Thoracic aorta (tissue), 2 donors: ENCODE results near the gene KCTD19. TPM values are rescaled to one million over a fixed set of nuclear protein-coding genes. Genes with fewer than 3 reads are reported as not detected.

Experiments used
- ATAC-seq: fragments of 150-250 bp; one replicate; pipeline ENCODE4 v1.8.0; 2017; ENCODE audit warnings: low read depth; ENCODE audit not compliant: insufficient number of reproducible peaks, low FRiP score
- DNase-seq: peaks from one replicate; pipeline ENCODE4 v3.0.0-alpha.2; 2020; ENCODE audit warnings: low spot score
- H3K27ac ChIP-seq, 2 donors: fragments of 200-600 bp; sonication (generic); 1 replicate in 1 of 2; 2 replicates in 1 of 2; pipeline ENCODE4 v1.5.1; 2016; ENCODE audit warnings: mild to moderate bottlenecking in 2 of 2, moderate library complexity in 2 of 2
- H3K27me3 ChIP-seq: fragments of 200-600 bp; sonication (generic); replicated peaks from 2 replicates; pipeline ENCODE4 v1.6.0; 2016; ENCODE audit warnings: mild to moderate bottlenecking; ENCODE audit not compliant: insufficient read depth
- H3K36me3 ChIP-seq: fragments of 200-600 bp; sonication (generic); one replicate; pipeline ENCODE4 v1.5.1; 2016
- H3K4me1 ChIP-seq, 2 donors: fragments of 200-600 bp; sonication (generic); 1 replicate in 1 of 2; 2 replicates in 1 of 2; pipeline versions ENCODE4 v1.5.1 to v1.6.0; 2016; ENCODE audit warnings: low read depth in 2 of 2, mild to moderate bottlenecking in 1 of 2; ENCODE audit not compliant: control insufficient read depth in 1 of 2
- H3K4me3 ChIP-seq: fragments of 200-600 bp; sonication (generic); 2 replicates; pipeline ENCODE4 v1.5.1; 2016; ENCODE audit warnings: mild to moderate bottlenecking
- H3K9me3 ChIP-seq: fragments of 200-600 bp; sonication (generic); 2 replicates; pipeline ENCODE4 v1.5.1; 2016
- CTCF ChIP-seq: fragments of 200-600 bp; sonication (generic); IDR thresholded peaks from one replicate; pipeline ENCODE4 v1.5.1; 2019; ENCODE audit warnings: antibody characterized with exemption
- total RNA-seq, 2 donors: library from RNA; depleted of rRNA; stranded (reverse); fragments of >200 nt; gene quantifications; one replicate each; pipeline versions ENCODE4 v1.1.0 to v1.2.3, GENCODE V29; 2016

KCTD19 gene
- total RNA-seq, 2 donors from 2014 or later, result not detected

- no peak for ATAC-seq
These were observed 12.9 kb upstream of the KCTD19 start for GRCh38 chr16:67339453-67339852.

GRCh38 chr16:67336648-67337047 lies 10.1 kb upstream of the KCTD19 start:
- H3K4me1 ChIP-seq, result no peaks in the 10 kb centered on the region
- H3K9me3 ChIP-seq, result no peaks in the 10 kb centered on the region
- TF ChIP-seq CTCF, result no peak
- H3K27me3 ChIP-seq, result no peaks in the 10 kb centered on the region
- no peak for DNase-seq
- no peak for ATAC-seq
- no peak overlapping the region for H3K4me3 ChIP-seq
- H3K36me3 ChIP-seq, result no peaks in the 10 kb centered on the region
- no peak overlapping the region for H3K27ac ChIP-seq

More at GRCh38 chr16:67339453-67339852, 12.9 kb upstream of the KCTD19 start:
- H3K27me3 ChIP-seq, result no peaks in the 10 kb centered on the region
- no peaks in the 10 kb centered on the region for H3K36me3 ChIP-seq
- H3K27ac ChIP-seq, result no peak overlapping the region
- DNase-seq, result no peak
- no peak for TF ChIP-seq CTCF
- H3K4me3 ChIP-seq, result no peak overlapping the region
- H3K9me3 ChIP-seq, result no peaks in the 10 kb centered on the region
- H3K4me1 ChIP-seq, result no peaks in the 10 kb centered on the region

- no peak for TF ChIP-seq CTCF
- H3K9me3 ChIP-seq, result no peaks in the 10 kb centered on the region
- H3K27me3 ChIP-seq, result no peaks in the 10 kb centered on the region
- no peak for DNase-seq
- no peak for ATAC-seq
- no peaks in the 10 kb centered on the region for H3K36me3 ChIP-seq
- no peak overlapping the region for H3K27ac ChIP-seq
- H3K4me1 ChIP-seq, result no peaks in the 10 kb centered on the region
- no peak overlapping the region for H3K4me3 ChIP-seq
These were observed 9.6 kb upstream of the KCTD19 start for GRCh38 chr16:67336116-67336515.

GRCh38 chr16:67333315-67333714 lies 6.8 kb upstream of the KCTD19 start:
- no peak for ATAC-seq
- Histone ChIP-seq H3K4me3 (no peak overlapping the region), H3K27me3 (no peaks in the 10 kb centered on the region), H3K36me3 (no peaks in the 10 kb centered on the region), H3K4me1 (no peaks in the 10 kb centered on the region), H3K27ac (no peak overlapping the region), H3K9me3 (no peaks in the 10 kb centered on the region)
- no peak for TF ChIP-seq CTCF
- no peak for DNase-seq

GRCh38 chr16:67329901-67330300 lies 3.4 kb upstream of the KCTD19 start:
- Histone ChIP-seq H3K27ac (no peak overlapping the region), H3K4me1 (peaks cover 5 to 8% of the 10 kb centered on the region in 2 donors), H3K4me3 (no peak overlapping the region), H3K9me3 (no peaks in the 10 kb centered on the region), H3K36me3 (no peaks in the 10 kb centered on the region), H3K27me3 (no peaks in the 10 kb centered on the region)
- no peak for TF ChIP-seq CTCF
- ATAC-seq, result no peak
- no peak for DNase-seq
